Measurements from ENCODE around the gene SPEM1.
"Not testable (repeated sequence)": the region's sequence is repeated elsewhere in the genome, so short reads cannot be mapped to it uniquely, and the experiment has no call there.

SPEM1 gene

DNA sequence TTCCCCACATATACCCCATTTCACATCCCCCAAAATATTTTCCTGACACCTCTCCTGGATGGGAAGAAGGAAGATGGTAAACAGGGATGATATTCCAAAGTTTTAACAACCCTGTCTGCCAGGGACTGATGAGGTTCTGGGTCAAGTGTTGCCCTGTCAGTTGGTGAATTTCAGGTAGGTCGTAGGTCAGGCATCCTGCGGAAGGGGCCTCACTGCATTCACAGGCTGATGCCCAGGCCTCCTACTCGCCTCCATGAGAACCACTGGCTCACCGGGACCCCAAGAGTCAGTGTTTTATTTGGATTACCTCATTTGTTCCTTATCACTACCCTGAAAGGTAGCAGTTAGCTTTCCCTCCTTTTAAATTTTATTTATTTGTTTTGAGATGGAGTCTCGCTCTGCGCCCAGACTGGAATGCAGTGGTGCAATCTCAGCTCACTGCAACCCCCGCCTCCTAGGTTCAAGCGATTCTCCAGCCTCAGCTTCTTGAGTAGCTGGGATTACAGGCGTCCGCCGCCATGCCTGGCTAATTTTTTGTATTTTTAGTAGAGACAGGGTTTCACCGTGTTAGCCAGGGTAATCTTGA is 48.8 kb downstream of the SPEM1 start:
- DNase-seq (ENCODE audit: low spot score) = no peak

GRCh38 chr17:7469843-7470242 is 49.7 kb downstream of the SPEM1 start:
- DNase-seq (ENCODE audit: low spot score) = not testable (repeated sequence)

DNA sequence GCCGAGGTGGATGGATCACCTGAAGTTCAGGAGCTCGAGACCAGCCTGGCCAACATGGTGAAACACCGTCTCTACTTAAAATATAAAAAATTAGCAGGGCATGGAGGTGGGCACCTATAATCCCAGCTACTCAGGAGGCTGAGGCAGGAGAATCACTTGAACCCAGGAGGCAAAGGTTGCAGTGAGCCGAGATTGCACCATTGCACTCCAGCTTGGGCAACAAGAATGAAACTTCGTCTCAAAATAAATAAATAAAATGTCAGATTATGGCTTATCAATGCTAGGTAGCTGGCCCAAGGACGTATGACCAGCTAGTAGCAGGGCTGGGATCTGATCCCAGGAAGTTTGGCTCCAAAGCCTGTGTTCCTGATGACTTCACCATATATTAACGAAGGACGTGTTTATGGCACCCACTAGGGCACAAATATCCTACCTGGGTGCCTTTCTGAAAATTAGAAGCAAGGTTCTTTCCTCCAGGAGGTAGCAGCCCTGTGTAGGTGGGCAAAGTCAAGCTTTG is 50.4 kb downstream of the SPEM1 start:
- not testable (repeated sequence) for DNase-seq (ENCODE audit: low spot score)
